ENCODE measurements around the gene PET100. TPM values are rescaled to one million over a fixed set of nuclear protein-coding genes. Genes with fewer than 3 reads are reported as not detected.

The PET100 gene
- total and polyA plus RNA-seq, 11 donors = 22.3 to 405 (median 136) TPM

DNA sequence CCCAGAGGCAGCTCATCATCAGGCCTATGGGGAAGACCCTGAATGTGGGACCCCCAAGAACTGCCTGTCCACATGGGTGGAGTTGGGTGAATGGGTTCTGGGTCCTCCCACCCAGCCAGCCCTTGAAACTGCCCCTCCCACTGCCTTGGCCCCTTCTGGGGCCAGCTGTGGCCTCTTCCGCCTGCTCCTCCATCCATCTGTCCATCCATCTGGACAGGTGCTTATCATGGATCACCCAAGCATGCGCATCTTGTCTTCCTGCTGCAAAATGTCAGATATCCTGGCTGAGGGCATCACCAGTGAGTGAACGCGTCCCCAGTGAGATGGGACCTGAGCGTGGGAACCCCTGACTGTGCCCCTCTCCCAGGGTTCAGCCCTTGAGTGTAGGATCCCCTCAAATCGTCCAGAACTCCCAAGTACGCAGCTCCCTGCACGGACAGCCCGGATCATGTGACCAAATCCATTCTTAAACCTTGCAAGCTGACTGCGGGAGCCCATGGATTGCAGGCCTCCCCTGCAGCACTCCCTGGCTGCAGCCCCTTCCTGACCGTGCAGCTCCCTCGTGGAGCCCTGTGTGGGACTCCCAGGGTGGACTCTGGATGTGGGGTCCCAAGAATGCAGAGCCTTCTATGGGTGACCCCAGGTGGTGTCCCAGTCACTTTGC lies 9.3 kb downstream of the PET100 start:
- no peaks in the 10 kb centered on the region for H3K9me3 ChIP-seq
- no peak for DNase-seq
- no peaks in the 10 kb centered on the region for H3K36me3 ChIP-seq
- intact Hi-C loops (cut with DNase I) = no loop called here
- H3K4me3 ChIP-seq = no peak overlapping the region
- peaks cover 0 to 27% (median 0%) of the 10 kb centered on the region in 12 donors for H3K4me1 ChIP-seq
- TF ChIP-seq, protein P1, sequence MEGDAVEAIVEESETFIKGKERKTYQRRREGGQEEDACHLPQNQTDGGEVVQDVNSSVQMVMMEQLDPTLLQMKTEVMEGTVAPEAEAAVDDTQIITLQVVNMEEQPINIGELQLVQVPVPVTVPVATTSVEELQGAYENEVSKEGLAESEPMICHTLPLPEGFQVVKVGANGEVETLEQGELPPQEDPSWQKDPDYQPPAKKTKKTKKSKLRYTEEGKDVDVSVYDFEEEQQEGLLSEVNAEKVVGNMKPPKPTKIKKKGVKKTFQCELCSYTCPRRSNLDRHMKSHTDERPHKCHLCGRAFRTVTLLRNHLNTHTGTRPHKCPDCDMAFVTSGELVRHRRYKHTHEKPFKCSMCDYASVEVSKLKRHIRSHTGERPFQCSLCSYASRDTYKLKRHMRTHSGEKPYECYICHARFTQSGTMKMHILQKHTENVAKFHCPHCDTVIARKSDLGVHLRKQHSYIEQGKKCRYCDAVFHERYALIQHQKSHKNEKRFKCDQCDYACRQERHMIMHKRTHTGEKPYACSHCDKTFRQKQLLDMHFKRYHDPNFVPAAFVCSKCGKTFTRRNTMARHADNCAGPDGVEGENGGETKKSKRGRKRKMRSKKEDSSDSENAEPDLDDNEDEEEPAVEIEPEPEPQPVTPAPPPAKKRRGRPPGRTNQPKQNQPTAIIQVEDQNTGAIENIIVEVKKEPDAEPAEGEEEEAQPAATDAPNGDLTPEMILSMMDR (IDR thresholded peaks at IDR 0.05) = no peak
- no peak for TF ChIP-seq POLR2A (IDR thresholded peaks at IDR 0.05)
- no peak for ATAC-seq
- no peak overlapping the region for H3K27ac ChIP-seq
- peaks cover 2 to 38% (median 17%) of the 10 kb centered on the region in 9 donors for H3K27me3 ChIP-seq
- WGBS, 4 donors = 50 to 60% (median 55%) methylated on average over 6 to 12 of the region's 12 CpGs

GRCh38 chr19:7639863-7640348 lies 10.3 kb downstream of the PET100 start:
- TF ChIP-seq, protein P1 (IDR thresholded peaks at IDR 0.05) = no peak
- no peak for TF ChIP-seq POLR2A (IDR thresholded peaks at IDR 0.05)
- H3K27ac ChIP-seq = no peak overlapping the region
- peaks cover 2 to 37% (median 17%) of the 10 kb centered on the region in 9 donors for H3K27me3 ChIP-seq
- H3K4me1 ChIP-seq = peaks cover 0 to 23% (median 0%) of the 10 kb centered on the region in 12 donors
- intact Hi-C loops (cut with DNase I) = no loop called here
- H3K36me3 ChIP-seq = no peaks in the 10 kb centered on the region
- WGBS, 4 donors = 95 to 98% (median 96%) methylated on average over 13 of the region's 13 CpGs
- ATAC-seq (no peak), DNase-seq (no peak)
- no peak overlapping the region for H3K4me3 ChIP-seq
- H3K9me3 ChIP-seq = no peaks in the 10 kb centered on the region

DNA sequence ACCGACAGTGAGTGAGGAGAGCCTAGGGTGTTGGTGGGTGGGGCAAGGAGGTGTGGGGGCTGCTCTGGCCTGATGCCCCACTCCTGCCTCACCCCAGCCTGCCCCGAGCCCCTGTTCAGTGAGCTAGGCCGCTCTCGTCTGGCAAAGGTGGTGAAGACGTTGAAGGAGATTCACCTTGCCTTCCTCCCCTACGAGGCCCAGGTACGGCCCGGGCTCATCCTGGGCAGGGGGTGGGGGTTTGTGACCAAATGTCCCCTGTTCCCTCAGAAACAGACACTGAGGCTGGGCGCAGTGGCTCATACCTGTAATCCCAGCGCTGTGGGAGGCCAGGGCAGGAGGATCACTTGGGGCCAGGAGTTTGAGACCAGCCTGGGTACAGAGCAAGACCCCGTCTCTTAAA lies 11.2 kb downstream of the PET100 start:
- DNase-seq (no peak), ATAC-seq (no peak)
- no peak for TF ChIP-seq POLR2A (IDR thresholded peaks at IDR 0.05)
- TF ChIP-seq, protein P1 (IDR thresholded peaks at IDR 0.05) = no peak
- H3K9me3 ChIP-seq = no peaks in the 10 kb centered on the region
- peaks cover 2 to 30% (median 17%) of the 10 kb centered on the region in 9 donors for H3K27me3 ChIP-seq
- H3K36me3 ChIP-seq = no peaks in the 10 kb centered on the region
- intact Hi-C loops (cut with DNase I) = no loop called here
- H3K4me1 ChIP-seq = peaks cover 0 to 29% (median 0%) of the 10 kb centered on the region in 12 donors
- H3K4me3 ChIP-seq = no peak overlapping the region
- 89 to 91% (median 90%) methylated on average over 10 to 11 of the region's 11 CpGs for WGBS, 4 donors
- H3K27ac ChIP-seq = no peak overlapping the region

DNA sequence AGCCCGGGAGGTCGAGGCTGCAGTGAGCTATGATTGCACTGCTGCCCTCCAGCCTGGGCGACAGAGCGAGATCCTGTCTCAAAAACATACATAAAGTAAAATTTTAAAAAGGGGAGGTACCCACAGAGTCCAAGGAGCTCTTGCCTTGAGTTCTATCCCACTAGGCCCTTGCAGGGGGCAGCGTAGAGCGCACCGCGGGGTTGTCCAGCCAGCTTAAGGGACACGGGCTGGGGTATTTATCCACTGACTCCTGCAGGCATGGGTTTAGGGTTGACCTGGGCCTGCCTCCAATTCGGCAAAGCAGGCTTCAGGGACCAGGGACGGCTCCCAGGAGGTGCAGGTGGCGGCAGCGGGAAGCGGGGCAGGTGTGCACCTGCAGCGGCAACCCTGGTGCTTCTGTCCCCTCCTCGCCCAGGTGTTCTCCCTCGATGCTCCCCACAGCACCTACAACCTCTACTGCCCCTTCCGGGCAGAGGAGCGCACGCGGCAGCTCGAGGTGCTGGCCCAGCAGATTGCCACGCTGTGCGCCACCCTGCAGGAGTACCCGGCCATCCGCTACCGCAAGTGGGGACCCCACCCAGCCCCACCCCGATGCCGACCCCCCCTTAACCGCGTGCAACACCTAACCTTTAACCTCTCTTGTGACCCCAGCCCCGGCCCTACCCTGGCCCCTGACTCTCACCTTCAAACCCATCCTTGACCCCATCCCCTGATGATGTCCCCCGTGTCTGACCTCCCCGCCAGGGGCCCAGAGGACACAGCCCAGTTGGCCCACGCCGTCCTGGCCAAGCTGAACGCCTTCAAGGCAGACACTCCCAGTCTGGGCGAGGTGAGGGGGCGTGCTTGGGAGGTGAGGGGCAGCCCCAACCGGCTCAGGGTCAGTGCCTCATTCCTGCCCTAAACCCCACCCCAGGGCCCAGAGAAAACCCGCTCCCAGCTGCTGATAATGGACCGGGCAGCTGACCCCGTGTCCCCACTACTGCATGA lies 12.0 kb downstream of the PET100 start:
- Histone ChIP-seq H3K27ac (no peak overlapping the region), H3K4me1 (peaks cover 0 to 24% (median 0%) of the 10 kb centered on the region in 12 donors), H3K9me3 (no peaks in the 10 kb centered on the region), H3K27me3 (peaks cover under 1 to 31% (median 15%) of the 10 kb centered on the region in 9 donors), H3K36me3 (peaks cover 0 to 4% (median 0%) of the 10 kb centered on the region in 9 donors), H3K4me3 (no peak overlapping the region)
- DNase-seq (peak in 1 of 5 donors; percentile 42), ATAC-seq (no peak)
- WGBS, 4 donors = 80 to 86% (median 83%) methylated on average over 41 to 43 of the region's 43 CpGs
- TF ChIP-seq, protein P1 (IDR thresholded peaks at IDR 0.05) = no peak
- no peak for TF ChIP-seq POLR2A (IDR thresholded peaks at IDR 0.05)
- intact Hi-C loops (cut with DNase I) = no loop called here

Data from heart left ventricle (tissue), 16 donors.